Gastroesophageal sphincter (tissue), 3 donors: ENCODE data around the gene PSRC1.

Experiments used
- EP300 ChIP-seq: sonication (generic); formaldehyde crosslinking; IDR thresholded peaks from one replicate; pipeline ENCODE4 v1.6.1; 2017; ENCODE audit warnings: antibody characterized with exemption, mild to moderate bottlenecking
- POLR2A ChIP-seq, 2 donors: fragments of 450-650 bp; IDR thresholded peaks; one replicate each; pipeline ENCODE4 v1.6.1; 2017; ENCODE audit warnings: antibody characterized with exemption in 2 of 2, mild to moderate bottlenecking in 2 of 2, moderate library complexity in 1 of 2
- TF ChIP-seq, protein P1 (sequence below), 4 experiments: fragments of 200-600 bp in 2 of 4; fragments of 450-650 bp in 2 of 4; sonication (generic) in 1 of 4; IDR thresholded peaks; one replicate each; pipeline ENCODE4 v1.5.1; 2017 to 2019; ENCODE audit warnings: antibody characterized with exemption in 4 of 4, mild to moderate bottlenecking in 2 of 4, moderate library complexity in 2 of 4

DNA sequence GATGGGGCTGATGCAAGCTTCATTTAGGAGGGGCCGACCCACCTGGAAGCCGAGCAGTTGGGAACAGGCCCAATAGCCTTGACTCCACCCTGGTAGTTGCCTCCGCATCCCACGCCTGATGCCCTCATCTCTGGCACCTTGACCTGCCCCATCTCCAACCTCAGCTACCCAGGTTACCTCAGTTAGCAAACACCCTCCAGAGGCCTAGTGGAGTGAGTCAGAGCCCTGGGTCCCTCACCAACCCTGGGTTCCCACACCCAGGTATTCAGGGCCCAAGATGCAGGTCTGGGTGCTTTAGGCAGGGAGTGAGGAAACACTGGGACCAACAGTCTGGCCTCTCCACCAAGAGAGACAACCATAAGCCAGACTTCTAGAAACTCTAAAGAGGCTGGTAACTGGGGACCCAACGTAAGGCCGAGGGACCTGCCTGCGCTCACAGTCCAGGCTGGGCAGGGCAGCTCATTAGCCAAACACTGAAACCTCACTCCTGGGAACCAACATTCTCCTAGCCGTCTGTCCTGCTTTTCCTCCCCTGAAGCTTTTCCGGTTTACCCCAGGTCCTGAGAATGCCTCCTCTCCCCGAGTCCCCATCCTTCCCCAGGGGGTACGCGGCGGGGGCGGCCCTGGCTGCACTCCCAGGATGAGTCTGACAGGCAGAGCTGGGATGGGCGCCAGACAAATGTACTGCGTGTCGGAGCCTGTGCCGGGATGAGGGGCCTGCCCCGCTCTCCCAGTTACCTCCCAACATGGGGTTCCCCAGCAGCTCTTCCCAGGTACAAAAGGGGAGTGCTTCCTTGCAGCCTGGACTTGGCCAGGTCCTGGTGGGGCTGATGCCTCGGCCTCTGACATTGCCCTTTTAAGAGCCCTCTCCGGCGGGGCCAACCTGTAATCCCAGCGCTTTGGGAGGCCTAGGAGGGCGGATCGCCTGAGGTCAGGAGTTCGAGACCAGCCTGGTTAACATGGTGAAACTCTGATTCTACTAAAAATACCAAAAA, 42.5 kb downstream of the PSRC1 start:
- TF ChIP-seq, protein P1, sequence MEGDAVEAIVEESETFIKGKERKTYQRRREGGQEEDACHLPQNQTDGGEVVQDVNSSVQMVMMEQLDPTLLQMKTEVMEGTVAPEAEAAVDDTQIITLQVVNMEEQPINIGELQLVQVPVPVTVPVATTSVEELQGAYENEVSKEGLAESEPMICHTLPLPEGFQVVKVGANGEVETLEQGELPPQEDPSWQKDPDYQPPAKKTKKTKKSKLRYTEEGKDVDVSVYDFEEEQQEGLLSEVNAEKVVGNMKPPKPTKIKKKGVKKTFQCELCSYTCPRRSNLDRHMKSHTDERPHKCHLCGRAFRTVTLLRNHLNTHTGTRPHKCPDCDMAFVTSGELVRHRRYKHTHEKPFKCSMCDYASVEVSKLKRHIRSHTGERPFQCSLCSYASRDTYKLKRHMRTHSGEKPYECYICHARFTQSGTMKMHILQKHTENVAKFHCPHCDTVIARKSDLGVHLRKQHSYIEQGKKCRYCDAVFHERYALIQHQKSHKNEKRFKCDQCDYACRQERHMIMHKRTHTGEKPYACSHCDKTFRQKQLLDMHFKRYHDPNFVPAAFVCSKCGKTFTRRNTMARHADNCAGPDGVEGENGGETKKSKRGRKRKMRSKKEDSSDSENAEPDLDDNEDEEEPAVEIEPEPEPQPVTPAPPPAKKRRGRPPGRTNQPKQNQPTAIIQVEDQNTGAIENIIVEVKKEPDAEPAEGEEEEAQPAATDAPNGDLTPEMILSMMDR (IDR thresholded peaks at IDR 0.05): no peak
- TF ChIP-seq EP300 (no peak), POLR2A (IDR thresholded peaks at IDR 0.05) (no peak)
